WTC11 (cell line): Measurements from ENCODE around the gene GSG1L.

Source experiments
- CREM ChIP-seq: sonication (generic); formaldehyde crosslinking; IDR thresholded peaks from 2 replicates; pipeline ENCODE4 v1.8.1; 2022; ENCODE audit warnings: mild to moderate bottlenecking, missing genetic modification reagents, moderate library complexity
- JUN ChIP-seq: sonication (generic); formaldehyde crosslinking; IDR thresholded peaks from 2 replicates; pipeline ENCODE4 v1.8.0; 2023; ENCODE audit warnings: mild to moderate bottlenecking, missing genetic modification reagents
- OVOL2 ChIP-seq: fragments of 250-450 bp; sonication (Bioruptor Pico); IDR thresholded peaks from 2 replicates; pipeline ENCODE4 v1.9.0; 2021; ENCODE audit warnings: mild to moderate bottlenecking, borderline replicate concordance

DNA sequence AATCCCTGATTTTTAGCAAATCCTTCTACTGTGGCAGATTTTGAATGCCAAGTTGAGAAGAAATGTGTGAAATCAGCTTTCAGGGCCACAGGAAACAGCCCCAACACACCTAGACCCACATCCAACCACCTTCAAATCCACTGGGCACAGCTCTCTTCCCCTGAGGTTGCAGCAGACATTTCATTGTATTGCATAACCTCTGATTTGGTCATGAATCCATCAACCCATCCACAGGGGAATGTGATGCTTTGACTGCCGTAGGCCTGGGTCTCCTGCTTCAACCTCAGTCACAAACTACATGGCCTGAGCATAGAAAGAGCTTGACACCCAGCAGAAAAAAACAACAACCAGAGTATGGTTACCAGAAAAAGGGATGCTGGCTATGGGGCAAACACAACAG is 145.6 kb downstream of the GSG1L start:
- TF ChIP-seq CREM (CRISPR knock-in tag) (no peak), JUN (CRISPR knock-in tag) (no peak), OVOL2 (CRISPR knock-in tag) (no peak)
